CD14-positive monocyte (primary cell): ENCODE data around the gene SPEN. TPM values are rescaled to one million over a fixed set of nuclear protein-coding genes. Genes with fewer than 3 reads are reported as not detected.

Source experiments
- DNase-seq, 3 donors: peaks; one replicate each; pipeline ENCODE4 v3.0.0-alpha.2; 2011 to 2022
- H2AFZ ChIP-seq: 2 replicates; pipeline ENCODE4 v1.6.0; 2012; ENCODE audit warnings: mild to moderate bottlenecking, low read depth, low read length, inconsistent platforms; ENCODE audit not compliant: insufficient read depth, poor library complexity, severe bottlenecking
- H3K27ac ChIP-seq, 2 donors: 1 replicate in 1 of 2; 2 replicates in 1 of 2; pipeline ENCODE4 v1.5.1; 2012 to 2013; ENCODE audit warnings: low read length in 2 of 2, control low read depth in 1 of 2, inconsistent platforms in 1 of 2, low read depth in 1 of 2, mild to moderate bottlenecking in 1 of 2
- H3K27me3 ChIP-seq, 2 donors: one replicate each; pipeline versions ENCODE4 v1.6.0 to v1.6.1; 2011 to 2013; ENCODE audit warnings: low read length in 2 of 2; ENCODE audit not compliant: control insufficient read depth in 2 of 2, insufficient read depth in 2 of 2
- H3K36me3 ChIP-seq, 2 donors: replicated peaks in 1 of 2; 1 replicate in 1 of 2; 2 replicates in 1 of 2; pipeline versions ENCODE4 v1.5.1 to v1.6.1; 2012 to 2013; ENCODE audit warnings: low read length in 2 of 2, control low read depth in 1 of 2, inconsistent platforms in 1 of 2, mild to moderate bottlenecking in 1 of 2; ENCODE audit not compliant: insufficient read depth in 2 of 2, control insufficient read depth in 1 of 2
- H3K4me1 ChIP-seq, 2 donors: 1 replicate in 1 of 2; 2 replicates in 1 of 2; pipeline versions ENCODE4 v1.5.1 to v1.6.1; 2012 to 2013; ENCODE audit warnings: low read length in 2 of 2, control low read depth in 1 of 2, inconsistent platforms in 1 of 2, mild to moderate bottlenecking in 1 of 2, moderate library complexity in 1 of 2; ENCODE audit not compliant: insufficient read depth in 2 of 2, control insufficient read depth in 1 of 2
- H3K4me2 ChIP-seq: replicated peaks from 2 replicates; pipeline ENCODE3; 2012; ENCODE audit warnings: low read length, moderate library complexity, mild to moderate bottlenecking; ENCODE audit not compliant: poor library complexity, severe bottlenecking; ENCODE audit errors: extremely low read depth
- H3K4me3 ChIP-seq, 3 experiments: fragments of 200-600 bp in 1 of 3; sonication (generic) in 1 of 3; replicated peaks in 1 of 3; 1 replicate in 2 of 3; 2 replicates in 1 of 3; pipeline ENCODE4 v1.5.1; 2011 to 2013; ENCODE audit warnings: low read length in 3 of 3, mild to moderate bottlenecking in 3 of 3, control low read depth in 2 of 3, low read depth in 2 of 3, inconsistent platforms in 1 of 3, moderate library complexity in 1 of 3
- H3K79me2 ChIP-seq: 2 replicates; pipeline ENCODE4 v1.6.0; 2012; ENCODE audit warnings: mild to moderate bottlenecking, control low read depth, inconsistent platforms, low read length, moderate library complexity; ENCODE audit not compliant: insufficient read depth
- H3K9ac ChIP-seq: 2 replicates; pipeline ENCODE4 v1.6.0; 2017; ENCODE audit warnings: low read length, mild to moderate bottlenecking; ENCODE audit not compliant: insufficient read depth, poor library complexity, severe bottlenecking
- H3K9me3 ChIP-seq, 2 donors: replicated peaks in 1 of 2; 1 replicate in 1 of 2; 2 replicates in 1 of 2; pipeline versions ENCODE4 v1.5.1 to v1.6.1; 2012 to 2013; ENCODE audit warnings: low read length in 2 of 2, control low read depth in 1 of 2; ENCODE audit not compliant: control insufficient read depth in 1 of 2, insufficient read depth in 1 of 2
- H4K20me1 ChIP-seq: 2 replicates; pipeline ENCODE4 v1.6.0; 2012; ENCODE audit warnings: mild to moderate bottlenecking, low read length, control low read depth, moderate library complexity; ENCODE audit not compliant: insufficient read depth
- H3K27ac Mint-ChIP-seq, 7 donors: one replicate each; pipeline ENCODE4 v1.8.0; 2020; ENCODE audit warnings: mild to moderate bottlenecking in 7 of 7, mixed read lengths in 7 of 7, moderate library complexity in 6 of 7, inconsistent platforms in 2 of 7
- H3K27me3 Mint-ChIP-seq, 3 donors: one replicate each; pipeline ENCODE4 v1.8.0; 2021 to 2022; ENCODE audit warnings: low read depth in 3 of 3, mild to moderate bottlenecking in 3 of 3, mixed read lengths in 3 of 3, moderate library complexity in 3 of 3, inconsistent platforms in 1 of 3
- H3K36me3 Mint-ChIP-seq, 2 donors: one replicate each; pipeline ENCODE4 v1.8.0; 2020; ENCODE audit warnings: mixed read lengths in 2 of 2, inconsistent platforms in 1 of 2, mild to moderate bottlenecking in 1 of 2
- H3K4me1 Mint-ChIP-seq: one replicate; pipeline ENCODE4 v1.8.0; 2020; ENCODE audit warnings: mild to moderate bottlenecking, mixed read lengths
- H3K4me3 Mint-ChIP-seq, 2 donors: one replicate each; pipeline ENCODE4 v1.8.0; 2020; ENCODE audit warnings: mild to moderate bottlenecking in 2 of 2, mixed read lengths in 2 of 2, moderate library complexity in 1 of 2
- H3K9me3 Mint-ChIP-seq, 7 donors: one replicate each; pipeline ENCODE4 v1.8.0; 2020 to 2022; ENCODE audit warnings: mixed read lengths in 7 of 7, mild to moderate bottlenecking in 6 of 7, moderate library complexity in 6 of 7, inconsistent platforms in 2 of 7
- CTCF ChIP-seq: fragments of 200-600 bp; IDR thresholded peaks from one replicate; pipeline ENCODE4 v1.8.0; 2022; ENCODE audit warnings: antibody characterized with exemption, mild to moderate bottlenecking
- WGBS: methylation state at CpG from one replicate; pipeline ENCODE4 v1.1.5; 2013; ENCODE audit warnings: missing lambda C conversion rate; ENCODE audit not compliant: insufficient coverage; 5-methylcytosine and 5-hydroxymethylcytosine counted together
- intact Hi-C, 2 donors: fragments of 100-400 bp; cut with micrococcal nuclease; formaldehyde crosslinking; loops; one replicate each; pipeline versions ENCODE4 v1.15.0 to v1.15.1; 2023
- polyA plus RNA-seq, 3 donors: library from polyadenylated mRNA; depleted of rRNA in 1 of 3; unstranded in 2 of 3; stranded (reverse) in 1 of 3; fragments of 300-500 nt in 2 of 3; fragments of >200 nt in 1 of 3; fragmentation: Illumina TruSeq in 2 of 3; gene quantifications; 1 replicate in 2 of 3; 2 replicates in 1 of 3; pipeline ENCODE4 v1.2.3, GENCODE V29; 2012 to 2021

The SPEN gene
- polyA plus RNA-seq, 3 donors: 3.1 to 30.9 (median 6.1) TPM

- Histone ChIP-seq H4K20me1 (peaks cover 71% of the 10 kb centered on the region), H3K4me1 (peaks cover 23 to 38% of the 10 kb centered on the region in 2 donors), H3K4me2 (peak overlapping the region; percentile 33), H3K4me3 (peak overlapping the region in 1 of 3 experiments; percentile 30), H3K9me3 (peaks cover 0 to 4% of the 10 kb centered on the region in 2 donors), H3K27ac (peak overlapping the region in 1 of 2 donors; percentile 93), H3K9ac (peak overlapping the region; percentile 12), H3K79me2 (peaks cover 83% of the 10 kb centered on the region), H2AFZ (no peak overlapping the region), H3K36me3 (peaks cover 24 to 40% of the 10 kb centered on the region in 2 donors), H3K27me3 (no peaks in the 10 kb centered on the region)
- Mint-ChIP-seq H3K4me1 (peaks cover 39% of the 10 kb centered on the region), H3K4me3 (no peak overlapping the region), H3K27ac (peak overlapping the region in 6 of 7 donors; percentile 81 to 97 (median 87)), H3K27me3 (peaks cover 0 to 2% (median 0%) of the 10 kb centered on the region in 3 donors), H3K9me3 (peaks cover 0 to 1% (median 0%) of the 10 kb centered on the region in 7 donors), H3K36me3 (peaks cover 49 to 66% of the 10 kb centered on the region in 2 donors)
- WGBS: 86% methylated on average over 2 of the region's 7 CpGs
- intact Hi-C loops: no loop called here
- DNase-seq: no peak
- TF ChIP-seq CTCF: no peak
Measured at GRCh38 chr1:15965228-15965767, 117.8 kb downstream of the SPEN start.

GRCh38 chr1:15966081-15966955 lies 118.8 kb downstream of the SPEN start:
- H3K4me1 ChIP-seq: peaks cover 23 to 38% of the 10 kb centered on the region in 2 donors
- peaks cover 27 to 43% of the 10 kb centered on the region in 2 donors for H3K36me3 ChIP-seq
- H3K9ac ChIP-seq: peak overlapping the region; percentile 60
- H3K27me3 ChIP-seq: no peaks in the 10 kb centered on the region
- peaks cover 53 to 73% of the 10 kb centered on the region in 2 donors for H3K36me3 Mint-ChIP-seq
- peak overlapping the region; percentile 9 to 14 for H3K4me3 Mint-ChIP-seq
- 9% methylated on average over 10 of the region's 18 CpGs for WGBS
- H3K27ac Mint-ChIP-seq: peak overlapping the region; percentile 81 to 97 (median 87)
- H3K9me3 ChIP-seq: peaks cover 0 to 4% of the 10 kb centered on the region in 2 donors
- peak overlapping the region; percentile 33 for H3K4me2 ChIP-seq
- H2AFZ ChIP-seq: no peak overlapping the region
- peak; percentile 91 to 95 (median 92) for DNase-seq
- peaks cover 0 to 1% (median 0%) of the 10 kb centered on the region in 7 donors for H3K9me3 Mint-ChIP-seq
- peaks cover 0 to 2% (median 0%) of the 10 kb centered on the region in 3 donors for H3K27me3 Mint-ChIP-seq
- H3K27ac ChIP-seq: peak overlapping the region; percentile 81 to 93
- peaks cover 39% of the 10 kb centered on the region for H3K4me1 Mint-ChIP-seq
- intact Hi-C loops: loop anchor here in 1 of 2 donors (2.0 kb wide), 1 partner anchor 18 kb away; no protein-coding TSS in a partner anchor
- peak overlapping the region in 1 of 3 experiments; percentile 19 for H3K4me3 ChIP-seq
- TF ChIP-seq CTCF: no peak
- H4K20me1 ChIP-seq: peaks cover 61% of the 10 kb centered on the region
- H3K79me2 ChIP-seq: peaks cover 78% of the 10 kb centered on the region
